HG03469 (cell line): ENCODE data around the gene TRMU.

Experiments
- ATAC-seq: cut with Tn5 transposase; IDR thresholded peaks from one replicate; pipeline ENCODE4 v1.9.1; 2021; ENCODE audit warnings: mild to moderate bottlenecking, moderate library complexity, moderate number of reproducible peaks; ENCODE audit not compliant: unreplicated experiment

The TRMU gene

DNA sequence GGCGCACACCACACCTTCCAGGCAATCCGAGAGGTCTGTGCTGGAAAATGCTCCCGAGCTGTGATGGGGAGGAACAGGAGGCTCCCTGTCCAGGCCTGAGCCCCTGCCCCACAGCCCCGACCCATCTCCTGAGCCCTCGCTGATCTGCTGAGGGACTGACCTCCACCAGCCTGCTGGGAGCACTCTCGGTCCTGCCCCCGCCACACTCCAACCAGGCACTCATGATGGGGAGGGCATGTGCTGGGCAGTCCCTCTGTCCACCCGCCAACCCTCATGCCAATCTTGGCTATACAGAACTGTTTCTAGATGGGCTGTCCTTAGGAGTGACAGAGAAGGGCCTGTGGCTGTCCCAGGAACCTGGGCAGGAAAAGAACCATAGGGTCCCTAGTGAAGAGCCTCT lies 70.8 kb downstream of the TRMU start:
- no peak for ATAC-seq

DNA sequence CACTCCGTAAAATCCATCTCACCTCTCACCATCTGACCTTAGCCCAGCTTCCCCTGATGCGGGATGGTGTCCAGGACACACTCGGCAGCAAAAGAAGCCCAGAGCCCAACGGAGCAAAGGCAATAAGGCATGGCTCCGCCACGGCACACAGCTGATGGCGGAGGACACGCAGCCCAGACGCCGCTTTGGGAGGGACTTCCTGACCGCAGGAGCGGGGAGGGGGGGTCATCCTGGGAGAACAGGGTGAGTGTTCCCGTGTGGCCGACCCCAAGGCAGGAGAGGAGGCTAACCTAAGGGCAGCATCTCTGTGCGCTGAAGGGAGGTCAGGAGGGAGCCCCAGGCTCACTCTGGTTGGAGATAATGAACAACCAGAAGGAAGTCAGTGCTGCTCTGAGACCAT lies 71.3 kb downstream of the TRMU start:
- no peak for ATAC-seq
